ENCODE measurements around the gene SPATA22.

DNA sequence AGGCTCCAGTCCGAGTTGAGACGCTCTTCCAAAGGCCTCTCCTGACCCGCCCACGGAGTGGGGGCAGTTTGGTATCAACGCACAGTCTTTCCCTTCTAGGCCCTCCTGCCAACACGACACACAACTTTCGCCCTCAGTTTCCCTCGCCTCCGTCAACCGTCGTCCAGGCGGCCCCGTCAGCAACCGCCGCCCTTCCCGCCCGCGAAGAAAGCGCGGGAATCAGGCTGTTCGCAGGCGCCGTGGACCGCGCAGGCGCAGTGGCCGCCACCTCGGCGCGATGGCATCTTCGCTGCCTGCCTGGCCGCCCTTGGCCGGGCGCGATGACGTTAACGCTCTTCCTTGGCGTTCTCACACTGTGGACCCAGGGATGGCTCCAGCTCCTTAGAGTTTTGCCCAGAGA lies at the start of gene SPATA22:
- TF ChIP-seq, protein P1, sequence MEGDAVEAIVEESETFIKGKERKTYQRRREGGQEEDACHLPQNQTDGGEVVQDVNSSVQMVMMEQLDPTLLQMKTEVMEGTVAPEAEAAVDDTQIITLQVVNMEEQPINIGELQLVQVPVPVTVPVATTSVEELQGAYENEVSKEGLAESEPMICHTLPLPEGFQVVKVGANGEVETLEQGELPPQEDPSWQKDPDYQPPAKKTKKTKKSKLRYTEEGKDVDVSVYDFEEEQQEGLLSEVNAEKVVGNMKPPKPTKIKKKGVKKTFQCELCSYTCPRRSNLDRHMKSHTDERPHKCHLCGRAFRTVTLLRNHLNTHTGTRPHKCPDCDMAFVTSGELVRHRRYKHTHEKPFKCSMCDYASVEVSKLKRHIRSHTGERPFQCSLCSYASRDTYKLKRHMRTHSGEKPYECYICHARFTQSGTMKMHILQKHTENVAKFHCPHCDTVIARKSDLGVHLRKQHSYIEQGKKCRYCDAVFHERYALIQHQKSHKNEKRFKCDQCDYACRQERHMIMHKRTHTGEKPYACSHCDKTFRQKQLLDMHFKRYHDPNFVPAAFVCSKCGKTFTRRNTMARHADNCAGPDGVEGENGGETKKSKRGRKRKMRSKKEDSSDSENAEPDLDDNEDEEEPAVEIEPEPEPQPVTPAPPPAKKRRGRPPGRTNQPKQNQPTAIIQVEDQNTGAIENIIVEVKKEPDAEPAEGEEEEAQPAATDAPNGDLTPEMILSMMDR (conservative IDR thresholded peaks at IDR 0.05; ENCODE audit: low read depth, low read length), result no peak
- TF ChIP-seq EZH2phosphoT487 (IDR thresholded peaks at IDR 0.05; ENCODE audit: borderline replicate concordance, low read length), result no peak
